GM21529 (cell line): ENCODE data around the gene USP21.

Experiments used
- ATAC-seq: cut with Tn5 transposase; IDR thresholded peaks from one replicate; pipeline ENCODE4 v1.9.1; 2021; ENCODE audit not compliant: unreplicated experiment

USP21 gene

GRCh38 chr1:161192476-161193465 is 33.5 kb downstream of the USP21 start:
- peak; percentile 63 for ATAC-seq

- no peak for ATAC-seq
Observed at GRCh38 chr1:161193561-161194235, 34.4 kb downstream of the USP21 start.

- peak; percentile 77 for ATAC-seq
Observed at GRCh38 chr1:161195171-161195570, 35.9 kb downstream of the USP21 start.

GRCh38 chr1:161196111-161196510 is 36.8 kb downstream of the USP21 start:
- no peak for ATAC-seq

GRCh38 chr1:161196521-161197451 is 37.5 kb downstream of the USP21 start:
- no peak for ATAC-seq

- no peak for ATAC-seq
Observed at GRCh38 chr1:161197560-161198193, 38.4 kb downstream of the USP21 start.

- ATAC-seq: no peak
Observed at GRCh38 chr1:161198194-161198896, 39.0 kb downstream of the USP21 start.

GRCh38 chr1:161198897-161199431 is 39.7 kb downstream of the USP21 start, which contains the start of gene ADAMTS4:
Gene ADAMTS4, minus strand, starts transcription at chr1:161199054. Its CDS starts 427 bp downstream, at chr1:161198627.
- no peak for ATAC-seq

- no peak for ATAC-seq
Observed at GRCh38 chr1:161199506-161200139, 40.3 kb downstream of the USP21 start.

- ATAC-seq: no peak
Observed at GRCh38 chr1:161200421-161200991, 41.2 kb downstream of the USP21 start.

GRCh38 chr1:161200992-161201835 is 41.9 kb downstream of the USP21 start:
- no peak for ATAC-seq

- ATAC-seq: peak; percentile 97
Observed at GRCh38 chr1:161201836-161202712, 42.8 kb downstream of the USP21 start, which contains the start of gene NDUFS2. Gene NDUFS2, plus strand, starts transcription at chr1:161202367. Its CDS starts 19 bp downstream, at chr1:161202386.

- no peak for ATAC-seq
Observed at GRCh38 chr1:161206411-161207140, 47.3 kb downstream of the USP21 start.

- no peak for ATAC-seq
Observed at GRCh38 chr1:161207173-161207572, 47.9 kb downstream of the USP21 start.

- no peak for ATAC-seq
Observed at GRCh38 chr1:161209790-161210409, 50.6 kb downstream of the USP21 start.
